ENCODE data around the gene TMEFF2. TPM values are rescaled to one million over a fixed set of nuclear protein-coding genes. Genes with fewer than 3 reads are reported as not detected.

TMEFF2 gene
- total and polyA plus RNA-seq, 4 donors = 0.08 TPM; not detected in 3

DNA sequence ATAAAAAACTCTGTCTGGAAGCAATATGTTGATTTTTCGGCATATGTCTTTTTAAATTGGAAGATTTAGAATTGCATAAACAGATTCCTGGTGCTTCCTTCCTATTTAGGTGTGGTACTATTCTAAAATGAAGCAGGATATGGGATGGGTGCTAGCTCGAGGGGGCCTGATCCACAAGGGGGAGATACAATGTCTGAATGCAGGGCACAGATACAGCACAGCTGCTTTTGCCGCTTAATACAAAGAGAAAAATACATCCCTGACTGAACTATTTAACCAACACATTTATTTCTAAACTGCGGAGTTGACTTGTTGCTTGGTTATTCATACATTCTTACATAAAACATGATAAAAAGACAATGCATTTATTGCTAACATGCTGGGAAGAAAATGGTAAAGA, 169.1 kb downstream of the TMEFF2 start:
- Histone ChIP-seq H3K36me3 (ENCODE audit: control insufficient read depth in 4 of 4, insufficient read depth in 3 of 4, low read depth in 1 of 4, low read length in 3 of 4) (no peaks in the 10 kb centered on the region), H3K4me3 (ENCODE audit: low read depth in 1 of 3, low read length in 3 of 3) (no peak overlapping the region), H3K27ac (ENCODE audit: low read depth in 1 of 2, low read length in 2 of 2) (no peak overlapping the region), H3K9ac (ENCODE audit: low read depth in 1 of 2, low read length in 2 of 2) (no peak overlapping the region), H3K4me1 (ENCODE audit: control insufficient read depth in 4 of 4, insufficient read depth in 4 of 4, low read length in 3 of 4) (no peaks in the 10 kb centered on the region), H3K27me3 (ENCODE audit: control insufficient read depth in 4 of 4, insufficient read depth in 4 of 4, low read length in 3 of 4) (no peaks in the 10 kb centered on the region), H3K9me3 (ENCODE audit: control insufficient read depth in 4 of 4, low read length in 3 of 4) (no peaks in the 10 kb centered on the region)
- no peak for TF ChIP-seq YY1 (IDR thresholded peaks at IDR 0.05)
- TF ChIP-seq RAD21 (IDR thresholded peaks at IDR 0.05) = peak in 1 of 2 donors; percentile 4
- DNase-seq (ENCODE audit: low spot score) = no peak
- WGBS = 81% methylated on average over 4 of the region's 4 CpGs

DNA sequence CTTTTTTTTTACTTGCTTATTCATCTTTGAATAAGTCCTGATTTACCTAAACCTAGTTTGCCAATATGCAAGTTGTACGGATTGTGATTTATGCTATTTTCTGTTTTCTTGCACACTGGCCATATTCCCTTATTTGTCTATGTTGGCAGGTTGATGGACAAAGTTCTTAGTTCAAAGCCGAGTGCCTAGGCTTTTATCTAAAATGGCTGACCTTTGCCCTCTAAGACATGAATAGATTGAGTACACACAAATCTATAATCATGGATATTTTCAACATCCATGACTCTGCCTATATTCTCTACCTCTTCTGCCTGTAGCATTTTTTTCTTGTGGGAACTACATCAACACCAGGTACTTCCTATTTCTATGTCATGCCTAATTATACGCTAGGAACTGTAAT, 171.7 kb downstream of the TMEFF2 start:
- Histone ChIP-seq H3K27me3 (ENCODE audit: control insufficient read depth in 4 of 4, insufficient read depth in 4 of 4, low read length in 3 of 4) (no peaks in the 10 kb centered on the region), H3K9me3 (ENCODE audit: control insufficient read depth in 4 of 4, low read length in 3 of 4) (no peaks in the 10 kb centered on the region), H3K4me1 (ENCODE audit: control insufficient read depth in 4 of 4, insufficient read depth in 4 of 4, low read length in 3 of 4) (no peaks in the 10 kb centered on the region), H3K36me3 (ENCODE audit: control insufficient read depth in 4 of 4, insufficient read depth in 3 of 4, low read depth in 1 of 4, low read length in 3 of 4) (no peaks in the 10 kb centered on the region), H3K27ac (ENCODE audit: low read depth in 1 of 2, low read length in 2 of 2) (no peak overlapping the region), H3K4me3 (ENCODE audit: low read depth in 1 of 3, low read length in 3 of 3) (no peak overlapping the region), H3K9ac (ENCODE audit: low read depth in 1 of 2, low read length in 2 of 2) (no peak overlapping the region)
- WGBS = 55% methylated on average over 3 of the region's 3 CpGs
- no peak for DNase-seq (ENCODE audit: low spot score)
- TF ChIP-seq JUND (IDR thresholded peaks at IDR 0.05) = no peak
- no peak for TF ChIP-seq HNF4A (conservative IDR thresholded peaks at IDR 0.05)
- no peak for TF ChIP-seq HNF4G (IDR thresholded peaks at IDR 0.05)
- TF ChIP-seq YY1 (IDR thresholded peaks at IDR 0.05) = no peak
- no peak for TF ChIP-seq EGR1 (IDR thresholded peaks at IDR 0.05; ENCODE audit: low read depth in 2 of 2)
- no peak for TF ChIP-seq RXRA (IDR thresholded peaks at IDR 0.05)
- no peak for TF ChIP-seq TAF1 (conservative IDR thresholded peaks at IDR 0.05)
- TF ChIP-seq, protein P1, sequence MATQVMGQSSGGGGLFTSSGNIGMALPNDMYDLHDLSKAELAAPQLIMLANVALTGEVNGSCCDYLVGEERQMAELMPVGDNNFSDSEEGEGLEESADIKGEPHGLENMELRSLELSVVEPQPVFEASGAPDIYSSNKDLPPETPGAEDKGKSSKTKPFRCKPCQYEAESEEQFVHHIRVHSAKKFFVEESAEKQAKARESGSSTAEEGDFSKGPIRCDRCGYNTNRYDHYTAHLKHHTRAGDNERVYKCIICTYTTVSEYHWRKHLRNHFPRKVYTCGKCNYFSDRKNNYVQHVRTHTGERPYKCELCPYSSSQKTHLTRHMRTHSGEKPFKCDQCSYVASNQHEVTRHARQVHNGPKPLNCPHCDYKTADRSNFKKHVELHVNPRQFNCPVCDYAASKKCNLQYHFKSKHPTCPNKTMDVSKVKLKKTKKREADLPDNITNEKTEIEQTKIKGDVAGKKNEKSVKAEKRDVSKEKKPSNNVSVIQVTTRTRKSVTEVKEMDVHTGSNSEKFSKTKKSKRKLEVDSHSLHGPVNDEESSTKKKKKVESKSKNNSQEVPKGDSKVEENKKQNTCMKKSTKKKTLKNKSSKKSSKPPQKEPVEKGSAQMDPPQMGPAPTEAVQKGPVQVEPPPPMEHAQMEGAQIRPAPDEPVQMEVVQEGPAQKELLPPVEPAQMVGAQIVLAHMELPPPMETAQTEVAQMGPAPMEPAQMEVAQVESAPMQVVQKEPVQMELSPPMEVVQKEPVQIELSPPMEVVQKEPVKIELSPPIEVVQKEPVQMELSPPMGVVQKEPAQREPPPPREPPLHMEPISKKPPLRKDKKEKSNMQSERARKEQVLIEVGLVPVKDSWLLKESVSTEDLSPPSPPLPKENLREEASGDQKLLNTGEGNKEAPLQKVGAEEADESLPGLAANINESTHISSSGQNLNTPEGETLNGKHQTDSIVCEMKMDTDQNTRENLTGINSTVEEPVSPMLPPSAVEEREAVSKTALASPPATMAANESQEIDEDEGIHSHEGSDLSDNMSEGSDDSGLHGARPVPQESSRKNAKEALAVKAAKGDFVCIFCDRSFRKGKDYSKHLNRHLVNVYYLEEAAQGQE (IDR thresholded peaks at IDR 0.05) = no peak
- no peak for TF ChIP-seq RAD21 (IDR thresholded peaks at IDR 0.05)
- TF ChIP-seq, protein P2, sequence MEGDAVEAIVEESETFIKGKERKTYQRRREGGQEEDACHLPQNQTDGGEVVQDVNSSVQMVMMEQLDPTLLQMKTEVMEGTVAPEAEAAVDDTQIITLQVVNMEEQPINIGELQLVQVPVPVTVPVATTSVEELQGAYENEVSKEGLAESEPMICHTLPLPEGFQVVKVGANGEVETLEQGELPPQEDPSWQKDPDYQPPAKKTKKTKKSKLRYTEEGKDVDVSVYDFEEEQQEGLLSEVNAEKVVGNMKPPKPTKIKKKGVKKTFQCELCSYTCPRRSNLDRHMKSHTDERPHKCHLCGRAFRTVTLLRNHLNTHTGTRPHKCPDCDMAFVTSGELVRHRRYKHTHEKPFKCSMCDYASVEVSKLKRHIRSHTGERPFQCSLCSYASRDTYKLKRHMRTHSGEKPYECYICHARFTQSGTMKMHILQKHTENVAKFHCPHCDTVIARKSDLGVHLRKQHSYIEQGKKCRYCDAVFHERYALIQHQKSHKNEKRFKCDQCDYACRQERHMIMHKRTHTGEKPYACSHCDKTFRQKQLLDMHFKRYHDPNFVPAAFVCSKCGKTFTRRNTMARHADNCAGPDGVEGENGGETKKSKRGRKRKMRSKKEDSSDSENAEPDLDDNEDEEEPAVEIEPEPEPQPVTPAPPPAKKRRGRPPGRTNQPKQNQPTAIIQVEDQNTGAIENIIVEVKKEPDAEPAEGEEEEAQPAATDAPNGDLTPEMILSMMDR (IDR thresholded peaks at IDR 0.05; ENCODE audit: low read depth, low read length, missing input control) = no peak
- TF ChIP-seq, protein P3, sequence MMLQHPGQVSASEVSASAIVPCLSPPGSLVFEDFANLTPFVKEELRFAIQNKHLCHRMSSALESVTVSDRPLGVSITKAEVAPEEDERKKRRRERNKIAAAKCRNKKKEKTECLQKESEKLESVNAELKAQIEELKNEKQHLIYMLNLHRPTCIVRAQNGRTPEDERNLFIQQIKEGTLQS (IDR thresholded peaks at IDR 0.05) = no peak

DNA sequence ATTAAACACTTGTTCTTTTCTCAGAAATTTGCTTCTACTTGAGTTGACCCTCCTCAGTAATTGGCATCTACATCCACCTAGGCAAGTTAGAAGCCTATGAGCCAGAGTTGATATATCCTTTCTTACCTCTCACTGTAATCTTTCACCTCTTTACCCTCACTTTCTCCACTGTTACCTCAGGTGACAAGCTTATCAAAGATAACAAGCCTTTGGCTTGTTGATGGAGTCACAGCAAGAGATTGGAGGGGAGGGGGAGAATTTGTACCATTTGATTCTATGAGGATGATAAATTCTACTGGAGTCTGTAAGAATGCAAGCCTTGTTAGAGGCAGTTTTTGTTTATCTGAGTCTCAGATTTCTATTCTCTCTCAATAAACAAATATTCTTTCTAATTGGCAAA, 176.9 kb downstream of the TMEFF2 start:
- Histone ChIP-seq H3K9ac (ENCODE audit: low read depth in 1 of 2, low read length in 2 of 2) (no peak overlapping the region), H3K27ac (ENCODE audit: low read depth in 1 of 2, low read length in 2 of 2) (no peak overlapping the region), H3K36me3 (ENCODE audit: control insufficient read depth in 4 of 4, insufficient read depth in 3 of 4, low read depth in 1 of 4, low read length in 3 of 4) (no peaks in the 10 kb centered on the region), H3K4me3 (ENCODE audit: low read depth in 1 of 3, low read length in 3 of 3) (no peak overlapping the region), H3K27me3 (ENCODE audit: control insufficient read depth in 4 of 4, insufficient read depth in 4 of 4, low read length in 3 of 4) (no peaks in the 10 kb centered on the region), H3K4me1 (ENCODE audit: control insufficient read depth in 4 of 4, insufficient read depth in 4 of 4, low read length in 3 of 4) (peaks cover 0 to 2% (median 0%) of the 10 kb centered on the region in 4 donors), H3K9me3 (ENCODE audit: control insufficient read depth in 4 of 4, low read length in 3 of 4) (no peaks in the 10 kb centered on the region)
- TF ChIP-seq, protein P1 (IDR thresholded peaks at IDR 0.05) = no peak
- no peak for TF ChIP-seq YY1 (IDR thresholded peaks at IDR 0.05)
- TF ChIP-seq, protein P2 (IDR thresholded peaks at IDR 0.05; ENCODE audit: low read depth, low read length, missing input control) = no peak
- TF ChIP-seq JUND (IDR thresholded peaks at IDR 0.05) = no peak
- TF ChIP-seq HNF4G (IDR thresholded peaks at IDR 0.05) = no peak
- TF ChIP-seq EGR1 (IDR thresholded peaks at IDR 0.05; ENCODE audit: low read depth in 2 of 2) = no peak
- TF ChIP-seq FOXA1 (IDR thresholded peaks at IDR 0.05) = no peak
- TF ChIP-seq, protein P3 (IDR thresholded peaks at IDR 0.05) = no peak
- TF ChIP-seq TAF1 (conservative IDR thresholded peaks at IDR 0.05) = no peak
- no peak for TF ChIP-seq GABPA (IDR thresholded peaks at IDR 0.05 in 1 of 2, conservative IDR thresholded peaks at IDR 0.05 in 1 of 2)
- no peak for TF ChIP-seq SP1 (IDR thresholded peaks at IDR 0.05)
- TF ChIP-seq RAD21 (IDR thresholded peaks at IDR 0.05) = no peak
- DNase-seq (ENCODE audit: low spot score) = no peak
